Activated T-cell treated with anti-CD3 and anti-CD28 coated beads for 24 hours (primary cell): ENCODE data around the gene IER3.

Experiments used
- DNase-seq: peaks from one replicate; pipeline ENCODE4 v3.0.0-alpha.2; 2020; ENCODE audit warnings: low read depth

IER3 gene

GRCh38 chr6:30747902-30748769 lies 3.8 kb upstream of the IER3 start:
- DNase-seq, result no peak

GRCh38 chr6:30747300-30747687 lies 2.9 kb upstream of the IER3 start:
- no peak for DNase-seq

GRCh38 chr6:30743099-30744053 lies 971 bp downstream of the IER3 start:
- no peak for DNase-seq

- peak; percentile 92 for DNase-seq
These were observed 1.8 kb downstream of the IER3 start, which contains the start of gene FLOT1 for GRCh38 chr6:30742316-30743098. FLOT1 (minus strand) TSS chr6:30742687; CDS start chr6:30742189, 498 bp downstream.

GRCh38 chr6:30741789-30742315 lies 2.5 kb downstream of the IER3 start:
- DNase-seq, result no peak

- DNase-seq, result no peak
These were observed 3.1 kb downstream of the IER3 start for GRCh38 chr6:30741063-30741779.

- no peak for DNase-seq
These were observed 3.8 kb downstream of the IER3 start for GRCh38 chr6:30740540-30740870.

- DNase-seq, result no peak
These were observed 5.8 kb downstream of the IER3 start for GRCh38 chr6:30738532-30738931.

GRCh38 chr6:30735668-30736314 lies 8.6 kb downstream of the IER3 start:
- no peak for DNase-seq

GRCh38 chr6:30732237-30732943 lies 12.0 kb downstream of the IER3 start:
- no peak for DNase-seq

GRCh38 chr6:30730601-30731435 lies 13.5 kb downstream of the IER3 start:
- DNase-seq, result peak; percentile 83

GRCh38 chr6:30727920-30728553 lies 16.3 kb downstream of the IER3 start:
- no peak for DNase-seq

GRCh38 chr6:30726506-30727413 lies 17.6 kb downstream of the IER3 start:
- no peak for DNase-seq

GRCh38 chr6:30725713-30726505 lies 18.4 kb downstream of the IER3 start:
- no peak for DNase-seq

GRCh38 chr6:30724906-30725667 lies 19.3 kb downstream of the IER3 start:
- no peak for DNase-seq
